Motor neuron (in vitro differentiated cells): ENCODE data around the gene UFSP1. TPM values are rescaled to one million over a fixed set of nuclear protein-coding genes. Genes with fewer than 3 reads are reported as not detected.
"Not testable (repeated sequence)": the region's sequence is repeated elsewhere in the genome, so short reads cannot be mapped to it uniquely, and the experiment has no call there.

ENCODE experiments used
- ATAC-seq, 8 experiments: fragments of 200-7000 bp; cut with Tn5 transposase; replicated peaks in 6 of 8; 2 replicates each; pipeline ENCODE4 v1.8.0; 2021; ENCODE audit warnings: mild to moderate bottlenecking in 8 of 8, moderate library complexity in 8 of 8
- H3K27ac ChIP-seq, 2 donors: fragments of 250-450 bp; sonication (Bioruptor Pico); 2 replicates each; pipeline ENCODE4 v1.9.0; 2021; ENCODE audit warnings: antibody characterized with exemption in 2 of 2, mild to moderate bottlenecking in 2 of 2, moderate library complexity in 1 of 2
- H3K4me1 ChIP-seq, 2 donors: fragments of 250-450 bp; sonication (Bioruptor Pico); replicated peaks in 1 of 2; 2 replicates each; pipeline ENCODE4 v1.6.1; 2021; ENCODE audit warnings: antibody characterized with exemption in 2 of 2, mild to moderate bottlenecking in 2 of 2, moderate library complexity in 1 of 2
- H3K4me3 ChIP-seq, 5 donors: fragments of 250-450 bp; sonication (Bioruptor Pico); 2 replicates each; pipeline ENCODE4 v1.9.0; 2021; ENCODE audit warnings: antibody characterized with exemption in 5 of 5, mild to moderate bottlenecking in 5 of 5, moderate library complexity in 4 of 5
- WGBS, 10 experiments: fragments of 450-650 bp; shearing (Covaris generic); methylation state at CpG; one replicate each; pipeline ENCODE4 v1.0.0; 2022; 5-methylcytosine and 5-hydroxymethylcytosine counted together
- in situ Hi-C, 9 experiments: fragments of 400-800 bp; cut with MboI; loops; one replicate each; pipeline ENCODE4 v1.15.0; 2021; ENCODE audit warnings: low sequenced_read_pairs in 9 of 9, low pct_unique_long_range_greater_than_20kb in 2 of 9; ENCODE audit not compliant: unreplicated experiment in 9 of 9
- total RNA-seq, 8 experiments: library from RNA; unstranded; fragments of 300-600 nt; gene quantifications; 2 replicates each; pipeline versions ENCODE4 v1.2.3 to v1.2.4, GENCODE V29; 2022

Gene UFSP1
- total RNA-seq, 8 experiments from 2014 or later, result 2.4 to 5.2 (median 2.9) TPM

- Histone ChIP-seq H3K27ac (no peak overlapping the region), H3K4me3 (no peak overlapping the region), H3K4me1 (no peaks in the 10 kb centered on the region)
- 83 to 100% (median 100%) methylated on average over 1 to 3 of the region's 18 CpGs; no CpG with 5 or more reads in 5 of the 10 experiments for WGBS, 10 experiments
- in situ Hi-C loops, result loop anchor here in 7 of 9 experiments (25.0 kb wide), 2 partner anchors 149 to 399 kb away; partner anchors contain the start of genes SPACDR (in 5 of the 7), EPO (in 4 of the 7) and POP7 (in 4 of the 7)
- ATAC-seq, result no peak
Measured at GRCh38 chr7:100860702-100861615, 28.6 kb downstream of the UFSP1 start.

- Histone ChIP-seq H3K4me3 (no peak overlapping the region), H3K4me1 (no peaks in the 10 kb centered on the region), H3K27ac (no peak overlapping the region)
- WGBS, 10 experiments, result 50 to 94% (median 88%) methylated on average over 4 to 13 of the region's 15 CpGs; no CpG with 5 or more reads in 2 of the 10 experiments
- in situ Hi-C loops, result loop anchor here in 8 of 9 experiments (10.0 to 25.0 kb wide), 4 partner anchors 65 to 398 kb away; partner anchors contain the start of genes POP7 (in 6 of the 8), SPACDR (in 5 of the 8) and EPO (in 4 of the 8)
- no peak for ATAC-seq
Measured at GRCh38 chr7:100859856-100860255, 29.7 kb downstream of the UFSP1 start.

- no peak overlapping the region for H3K27ac ChIP-seq
- H3K4me3 ChIP-seq, result no peak overlapping the region
- 80 to 100% (median 88%) methylated on average over 2 to 6 of the region's 16 CpGs; no CpG with 5 or more reads in 6 of the 10 experiments for WGBS, 10 experiments
- in situ Hi-C loops, result loop anchor here in 8 of 9 experiments (10.0 to 25.0 kb wide), 4 partner anchors 62 to 395 kb away; partner anchors contain the start of genes POP7 (in 6 of the 8), SPACDR (in 5 of the 8) and EPO (in 4 of the 8)
- H3K4me1 ChIP-seq, result peaks cover 4 to 6% of the 10 kb centered on the region in 2 donors
- no peak for ATAC-seq
Measured at GRCh38 chr7:100856871-100857282, 32.6 kb downstream of the UFSP1 start.

DNA sequence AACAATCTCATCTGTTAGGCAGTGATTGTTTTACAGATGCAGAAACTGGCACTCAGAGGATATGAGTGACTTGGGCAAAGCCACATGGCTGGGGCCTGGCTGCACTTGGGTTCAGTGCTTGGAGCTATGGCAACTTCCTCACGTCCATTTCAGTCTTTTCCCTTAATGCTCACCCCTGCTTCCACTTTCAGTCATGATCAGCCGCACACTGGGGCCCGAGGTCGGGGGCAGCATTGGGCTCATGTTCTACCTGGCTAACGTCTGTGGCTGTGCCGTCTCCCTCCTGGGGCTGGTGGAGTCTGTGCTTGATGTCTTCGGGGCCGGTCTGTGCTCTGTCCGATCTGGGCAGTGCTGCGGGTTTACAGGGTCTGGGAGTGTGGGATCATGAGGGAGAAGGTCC is 34.0 kb downstream of the UFSP1 start:
- Histone ChIP-seq H3K4me3 (no peak overlapping the region), H3K27ac (no peak overlapping the region), H3K4me1 (peaks cover 4 to 6% of the 10 kb centered on the region in 2 donors)
- no peak for ATAC-seq
- in situ Hi-C loops, result loop anchor here in 8 of 9 experiments (10.0 to 25.0 kb wide), 4 partner anchors 61 to 393 kb away; partner anchors contain the start of genes POP7 (in 6 of the 8), SPACDR (in 5 of the 8) and EPO (in 4 of the 8)
- 40 to 100% (median 83%) methylated on average over 1 to 3 of the region's 10 CpGs; no CpG with 5 or more reads in 5 of the 10 experiments for WGBS, 10 experiments

- 90 to 100% (median 93%) methylated on average over 1 to 7 of the region's 9 CpGs; no CpG with 5 or more reads in 5 of the 10 experiments for WGBS, 10 experiments
- not testable (repeated sequence) for H3K4me3 ChIP-seq, ATAC-seq, H3K4me1 ChIP-seq, H3K27ac ChIP-seq
- in situ Hi-C loops, result loop anchor here in 8 of 9 experiments (10.0 to 25.0 kb wide), 4 partner anchors 60 to 393 kb away; partner anchors contain the start of genes POP7 (in 6 of the 8), SPACDR (in 5 of the 8) and EPO (in 4 of the 8)
Measured at GRCh38 chr7:100854899-100855298, 34.6 kb downstream of the UFSP1 start.

DNA sequence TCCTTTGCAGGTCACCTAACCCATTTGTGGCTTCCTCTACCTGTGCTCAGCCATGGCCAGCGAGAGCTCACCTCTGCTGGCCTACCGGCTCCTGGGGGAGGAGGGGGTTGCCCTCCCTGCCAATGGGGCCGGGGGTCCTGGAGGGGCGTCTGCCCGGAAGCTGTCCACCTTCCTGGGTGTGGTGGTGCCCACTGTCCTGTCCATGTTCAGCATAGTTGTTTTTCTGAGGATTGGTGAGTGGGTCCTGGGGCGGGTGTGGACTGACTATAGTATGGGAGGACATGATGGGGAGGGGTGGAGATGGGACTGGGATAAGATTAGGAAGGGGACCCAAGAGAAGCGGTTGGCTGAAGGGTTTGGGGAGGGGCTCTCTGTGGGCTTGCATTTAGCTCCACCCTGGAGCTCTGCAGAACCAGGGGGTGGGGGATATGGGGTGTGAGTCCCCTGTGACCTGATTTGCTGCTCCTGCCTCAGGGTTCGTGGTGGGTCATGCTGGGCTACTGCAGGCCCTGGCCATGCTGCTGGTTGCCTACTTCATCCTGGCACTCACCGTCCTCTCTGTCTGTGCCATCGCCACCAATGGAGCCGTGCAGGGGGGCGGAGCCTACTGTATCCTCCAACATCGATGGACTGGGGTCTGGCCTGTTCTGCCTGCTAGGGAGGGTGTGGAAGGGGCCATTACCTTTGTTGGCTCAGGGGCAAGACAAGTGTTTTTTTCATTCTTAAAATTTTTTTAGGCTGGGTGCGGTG is 35.2 kb downstream of the UFSP1 start:
- in situ Hi-C loops, result loop anchor here in 8 of 9 experiments (10.0 to 25.0 kb wide), 4 partner anchors 60 to 392 kb away; partner anchors contain the start of genes POP7 (in 6 of the 8), SPACDR (in 5 of the 8) and EPO (in 4 of the 8)
- ATAC-seq, result no peak
- WGBS, 10 experiments, result 100% methylated on average over 1 of the region's 14 CpGs; no CpG with 5 or more reads in 8 of the 10 experiments
- Histone ChIP-seq H3K27ac (no peak overlapping the region), H3K4me3 (no peak overlapping the region), H3K4me1 (peaks cover 4 to 6% of the 10 kb centered on the region in 2 donors)

- 0% methylated on average over 1 to 12 of the region's 71 CpGs; no CpG with 5 or more reads in 4 of the 10 experiments for WGBS, 10 experiments
- peak; percentile 99 for ATAC-seq
- peak within 1 kb of the TSS; percentile 50 to 78 (median 77) for H3K4me3 ChIP-seq
- peaks cover 4 to 6% of the 10 kb centered on the region in 2 donors for H3K4me1 ChIP-seq
- no peak within 1 kb of the TSS for H3K27ac ChIP-seq
- in situ Hi-C loops, result loop anchor here in 8 of 9 experiments (10.0 to 25.0 kb wide), 4 partner anchors 57 to 390 kb away; partner anchors contain the start of genes POP7 (in 6 of the 8), SPACDR (in 5 of the 8) and EPO (in 4 of the 8)
Measured at GRCh38 chr7:100852048-100852872, 37.3 kb downstream of the UFSP1 start, which contains the start of gene SLC12A9. TSS of gene SLC12A9 (plus strand) at chr7:100852713. CDS start at chr7:100854198, 1,485 bp downstream.

DNA sequence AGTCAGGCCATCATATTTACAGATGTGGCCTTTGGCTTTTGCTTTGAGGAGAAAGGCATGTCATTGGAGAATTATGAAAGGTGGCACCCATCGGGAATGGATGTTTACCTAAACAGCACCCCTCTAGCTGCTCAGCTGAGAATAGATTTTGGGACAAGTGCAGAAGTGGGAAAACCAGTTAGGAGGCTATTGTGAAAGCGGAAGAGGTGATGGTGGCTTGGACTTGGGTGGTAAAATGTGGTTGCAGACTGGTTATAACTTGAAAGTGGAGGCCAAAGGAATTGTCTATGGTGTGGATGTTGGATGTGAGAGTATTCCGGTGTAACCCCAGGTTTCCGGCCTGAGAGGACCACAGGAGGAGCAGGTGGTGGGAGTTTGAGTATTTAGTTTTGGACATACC is 42.2 kb downstream of the UFSP1 start:
- 80 to 100% (median 98%) methylated on average over 1 to 4 of the region's 4 CpGs; no CpG with 5 or more reads in 6 of the 10 experiments for WGBS, 10 experiments
- H3K27ac ChIP-seq, result no peak overlapping the region
- no peaks in the 10 kb centered on the region for H3K4me1 ChIP-seq
- in situ Hi-C loops, result loop anchor here in 1 of 9 experiments (25.0 kb wide), 1 partner anchor 135 kb away; the partner anchor contains the start of genes EPO and POP7
- no peak for ATAC-seq
- H3K4me3 ChIP-seq, result no peak overlapping the region

DNA sequence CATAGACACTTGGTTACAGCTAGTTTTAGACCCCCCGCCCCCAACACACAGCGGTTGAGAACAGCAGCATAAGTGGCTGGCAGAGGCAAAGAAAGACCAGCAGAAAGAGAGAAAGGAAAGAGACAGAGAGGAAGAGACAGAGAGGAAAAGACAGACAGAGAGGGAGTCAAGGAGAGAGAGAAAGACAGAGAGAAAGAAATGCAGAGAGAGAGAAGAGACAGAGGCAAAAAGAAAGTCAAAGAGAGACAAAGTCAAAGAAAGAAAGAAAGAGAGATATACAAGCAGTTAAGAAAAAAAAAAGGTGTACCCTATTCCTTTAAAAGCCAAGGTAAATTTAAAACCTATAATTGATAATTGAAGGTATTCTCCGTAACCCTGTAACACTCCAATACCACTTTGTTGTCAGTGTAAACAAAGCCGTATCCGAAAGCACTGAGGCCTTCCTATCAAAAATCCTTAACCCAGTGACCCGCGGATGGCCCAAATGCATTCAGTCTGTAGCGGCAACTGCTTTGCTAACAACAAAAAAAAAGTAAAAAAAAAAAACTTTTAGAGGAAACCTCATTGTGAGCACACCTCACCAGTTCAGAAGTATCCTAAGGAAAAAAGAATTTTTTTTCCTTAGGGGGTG is 48.9 kb downstream of the UFSP1 start:
- Histone ChIP-seq H3K4me1 (peaks cover 12 to 13% of the 10 kb centered on the region in 2 donors), H3K27ac (no peak overlapping the region), H3K4me3 (no peak overlapping the region)
- in situ Hi-C loops, result loop anchor here in 1 of 9 experiments (25.0 kb wide), 1 partner anchor 128 kb away; the partner anchor contains the start of genes EPO and POP7
- 22 to 81% (median 39%) methylated on average over 5 to 8 of the region's 8 CpGs; no CpG with 5 or more reads in 1 of the 10 experiments for WGBS, 10 experiments
- ATAC-seq, result no peak

DNA sequence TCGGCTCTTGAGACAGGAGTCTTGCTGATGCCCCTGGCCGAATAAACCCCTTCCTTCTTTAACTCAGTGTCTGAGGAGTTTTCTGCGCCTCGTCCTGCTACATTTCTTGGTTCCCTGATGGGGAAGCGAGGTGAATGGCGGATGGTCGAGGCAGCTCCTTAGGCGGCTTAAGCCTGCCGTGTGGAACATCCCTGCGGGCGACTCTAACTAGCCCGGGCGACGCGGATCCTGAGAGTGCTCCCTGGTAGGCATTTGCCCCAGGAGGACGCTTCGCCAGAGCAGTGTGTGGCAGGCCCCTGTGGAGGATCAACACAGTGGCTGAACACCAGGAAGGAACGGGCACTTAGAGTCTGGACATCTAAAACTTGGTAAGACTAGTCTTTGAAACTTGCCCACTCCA is 50.2 kb downstream of the UFSP1 start:
- Histone ChIP-seq H3K27ac (no peak overlapping the region), H3K4me3 (no peak overlapping the region), H3K4me1 (peaks cover 12 to 13% of the 10 kb centered on the region in 2 donors)
- WGBS, 10 experiments, result 89 to 96% (median 93%) methylated on average over 2 to 10 of the region's 18 CpGs; no CpG with 5 or more reads in 6 of the 10 experiments
- in situ Hi-C loops, result loop anchor here in 1 of 9 experiments (25.0 kb wide), 1 partner anchor 127 kb away; the partner anchor contains the start of genes EPO and POP7
- ATAC-seq, result no peak
